GM23338 (cell line): ENCODE data around the gene SLC9A3. TPM values are rescaled to one million over a fixed set of nuclear protein-coding genes. Genes with fewer than 3 reads are reported as not detected.

Experiments used
- CREB1 ChIP-seq: fragments of 250-450 bp; sonication (Bioruptor Pico); IDR thresholded peaks from 2 replicates; pipeline ENCODE4 v1.5.0; 2020; ENCODE audit warnings: low read depth, mild to moderate bottlenecking, moderate library complexity
- ETS1 ChIP-seq: IDR thresholded peaks from 2 replicates; pipeline ENCODE4 v1.6.1; 2016; ENCODE audit warnings: antibody characterized with exemption
- EZH2 ChIP-seq: fragments of 200-600 bp; sonication (generic); IDR thresholded peaks from one replicate; pipeline ENCODE4 v1.8.0; 2017; ENCODE audit warnings: antibody characterized with exemption, mild to moderate bottlenecking, low read depth; ENCODE audit not compliant: unreplicated experiment
- EZH2phosphoT487 ChIP-seq: fragments of 200-600 bp; sonication (generic); IDR thresholded peaks from one replicate; pipeline ENCODE4 v1.8.1; 2018; ENCODE audit warnings: antibody characterized with exemption; ENCODE audit not compliant: unreplicated experiment
- NANOG ChIP-seq: IDR thresholded peaks from 2 replicates; pipeline ENCODE4 v1.6.1; 2016; ENCODE audit warnings: antibody characterized with exemption, borderline replicate concordance
- POLR2AphosphoS5 ChIP-seq: IDR thresholded peaks from 2 replicates; pipeline ENCODE4 v1.6.1; 2016; ENCODE audit warnings: antibody characterized with exemption, low read depth
- STAT1 ChIP-seq: IDR thresholded peaks from one replicate; pipeline ENCODE4 v1.6.1; 2016; ENCODE audit warnings: antibody characterized with exemption; ENCODE audit not compliant: unreplicated experiment
- ZNF114 ChIP-seq: fragments of 250-450 bp; sonication (Bioruptor Pico); IDR thresholded peaks from 2 replicates; pipeline ENCODE4 v1.5.0; 2020; ENCODE audit warnings: mild to moderate bottlenecking, moderate library complexity
- ZNF331 ChIP-seq: fragments of 250-450 bp; sonication (Bioruptor Pico); IDR thresholded peaks from 2 replicates; pipeline ENCODE4 v1.5.0; 2020; ENCODE audit warnings: low read depth, mild to moderate bottlenecking, moderate library complexity
- ZNF462 ChIP-seq: fragments of 250-450 bp; sonication (Bioruptor Pico); IDR thresholded peaks from 2 replicates; pipeline ENCODE4 v1.5.0; 2020; ENCODE audit warnings: mild to moderate bottlenecking, moderate library complexity
- polyA plus RNA-seq: library from polyadenylated mRNA; unstranded; fragments of >200 nt; fragmentation: Nextera tagmentation; extraction: Ambion mirVana; gene quantifications from 2 replicates; pipeline ENCODE4 v1.2.1, GENCODE V29; 2016
- total RNA-seq: library from RNA; depleted of rRNA; stranded (reverse); fragments of >200 nt; shearing (Covaris generic); gene quantifications from 2 replicates; pipeline ENCODE4 v1.2.3, GENCODE V29; 2014

Gene SLC9A3
- total and polyA plus RNA-seq, 2 experiments from 2014 or later: 0.39 to 3.1 TPM

- TF ChIP-seq ZNF462 (no peak), ZNF331 (CRISPR knock-in tag) (no peak), EZH2phosphoT487 (no peak), NANOG (no peak), POLR2AphosphoS5 (no peak), ZNF114 (CRISPR knock-in tag) (no peak), STAT1 (no peak), CREB1 (CRISPR knock-in tag) (no peak), ETS1 (no peak), EZH2 (no peak)
Measured at GRCh38 chr5:469752-470483, 54.3 kb downstream of the SLC9A3 start (continued).
